GM18861 (cell line): Measurements from ENCODE around the gene CEP192.
"Not testable (repeated sequence)": the region's sequence is repeated elsewhere in the genome, so short reads cannot be mapped to it uniquely, and the experiment has no call there.

Experiments
- ATAC-seq: cut with Tn5 transposase; IDR thresholded peaks from one replicate; pipeline ENCODE4 v1.9.1; 2021; ENCODE audit not compliant: unreplicated experiment

Gene CEP192

GRCh38 chr18:12990967-12991820, at the start of gene CEP192:
TSS of gene CEP192 (plus strand) at chr18:12991362. CDS start at chr18:12999425, 8,063 bp downstream.
- ATAC-seq, result peak; percentile 74

GRCh38 chr18:12943215-12943614, 47.9 kb upstream of the CEP192 start:
- no peak for ATAC-seq

- ATAC-seq, result no peak
These were observed 46.5 kb upstream of the CEP192 start for GRCh38 chr18:12944709-12945108.

- ATAC-seq, result no peak
These were observed 44.4 kb upstream of the CEP192 start for GRCh38 chr18:12946549-12947284.

GRCh38 chr18:12947285-12948049, 43.7 kb upstream of the CEP192 start, which contains the start of gene SEH1L:
TSS of gene SEH1L (plus strand) at chr18:12948011. CDS start at chr18:12948122, 111 bp downstream.
- peak; percentile 50 for ATAC-seq

GRCh38 chr18:12948050-12948804, 42.9 kb upstream of the CEP192 start:
- peak; percentile 61 for ATAC-seq

GRCh38 chr18:12958478-12958877, 32.7 kb upstream of the CEP192 start:
- ATAC-seq, result no peak

- no peak for ATAC-seq
These were observed 30.8 kb upstream of the CEP192 start for GRCh38 chr18:12960395-12960794.

GRCh38 chr18:12960853-12961397, 30.2 kb upstream of the CEP192 start:
- ATAC-seq, result no peak

GRCh38 chr18:12963069-12963468, 28.1 kb upstream of the CEP192 start:
- ATAC-seq, result no peak

GRCh38 chr18:12968115-12968514, 23.0 kb upstream of the CEP192 start:
- ATAC-seq, result no peak

- no peak for ATAC-seq
These were observed 22.5 kb upstream of the CEP192 start for GRCh38 chr18:12968619-12969018.

GRCh38 chr18:12973562-12974213, 17.5 kb upstream of the CEP192 start:
- ATAC-seq, result no peak

GRCh38 chr18:12975488-12975887, 15.7 kb upstream of the CEP192 start:
- no peak for ATAC-seq

GRCh38 chr18:12976305-12976704, 14.9 kb upstream of the CEP192 start:
- no peak for ATAC-seq

GRCh38 chr18:12980065-12980464, 11.1 kb upstream of the CEP192 start:
- ATAC-seq, result not testable (repeated sequence)

- ATAC-seq, result no peak
These were observed 1.6 kb upstream of the CEP192 start for GRCh38 chr18:12989397-12990122.

- ATAC-seq, result no peak
These were observed 1.1 kb upstream of the CEP192 start for GRCh38 chr18:12990123-12990475.

GRCh38 chr18:12990641-12990966, 558 bp upstream of the CEP192 start:
- no peak for ATAC-seq
